Inflammatory macrophage treated with lipopolysaccharide for 4 hours (primary cell): ENCODE data around the gene ITGA11.

ENCODE experiments used
- DNase-seq: peaks from one replicate; pipeline ENCODE4 v3.0.0-alpha.2; 2020

ITGA11 gene

DNA sequence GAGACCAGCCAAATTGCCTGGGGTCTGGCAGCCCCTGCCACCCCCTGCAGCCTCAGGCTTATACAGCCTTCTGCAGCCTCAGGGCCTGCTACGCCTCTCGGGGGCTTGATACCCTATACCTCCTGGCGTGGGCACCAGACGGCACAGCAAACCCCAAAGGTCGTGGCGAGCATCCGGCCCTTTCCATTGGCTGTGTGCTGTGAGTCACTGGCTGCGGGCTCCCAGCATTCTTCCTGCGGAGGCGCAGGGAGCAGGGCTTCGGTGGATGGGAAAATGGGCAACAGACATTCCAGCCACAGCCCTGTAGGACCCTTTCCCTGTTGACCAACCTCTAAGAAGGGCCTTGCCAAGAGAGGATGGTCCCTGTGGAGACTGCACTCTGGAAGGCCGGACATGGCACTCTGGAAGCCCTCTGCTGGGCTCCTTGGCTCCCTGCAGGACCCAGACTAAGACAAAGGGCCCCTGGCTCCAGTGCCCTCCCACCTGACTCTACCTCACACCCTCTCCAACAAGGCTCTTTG is 59.6 kb downstream of the ITGA11 start:
- DNase-seq: peak; percentile 26

DNA sequence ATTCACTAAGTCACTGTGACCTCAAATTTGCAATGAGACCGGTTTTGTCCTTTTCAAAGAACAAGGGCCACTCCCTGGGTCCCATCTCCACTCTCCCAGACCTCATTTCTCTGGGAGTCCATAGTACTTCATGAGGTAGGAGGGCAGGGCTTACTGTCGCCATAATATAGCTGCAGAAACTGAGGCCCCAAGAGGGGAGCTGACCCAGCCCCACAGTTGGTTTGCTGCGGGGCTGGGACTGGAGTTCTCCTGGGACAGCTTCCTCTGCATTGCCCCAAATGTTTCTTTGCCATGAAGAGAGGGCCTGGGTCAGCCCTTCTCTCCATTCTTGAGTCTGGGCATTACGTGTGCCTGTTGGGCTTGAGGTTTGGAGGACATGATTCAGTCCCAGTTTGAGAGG is 60.1 kb downstream of the ITGA11 start:
- DNase-seq: no peak

DNA sequence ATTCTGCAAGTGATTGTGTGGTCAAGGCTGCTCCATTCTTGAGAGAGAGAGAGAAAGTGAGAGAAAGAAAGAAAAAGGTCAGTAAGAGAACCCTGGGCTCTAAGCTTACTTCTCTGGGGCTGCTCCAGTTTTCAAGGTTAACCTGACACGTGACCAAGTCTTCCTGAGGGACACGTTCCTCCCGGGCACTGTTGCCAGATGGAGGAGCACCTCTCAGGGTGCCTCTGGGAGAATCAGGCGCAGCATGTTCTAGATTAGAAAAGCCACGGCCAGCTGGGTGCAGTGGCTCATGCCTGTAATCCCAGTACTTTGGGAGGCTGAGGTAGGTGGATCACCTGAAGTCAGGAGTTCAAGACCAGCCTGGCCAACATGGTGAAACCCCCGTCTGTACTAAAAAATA is 60.8 kb downstream of the ITGA11 start:
- no peak for DNase-seq

DNA sequence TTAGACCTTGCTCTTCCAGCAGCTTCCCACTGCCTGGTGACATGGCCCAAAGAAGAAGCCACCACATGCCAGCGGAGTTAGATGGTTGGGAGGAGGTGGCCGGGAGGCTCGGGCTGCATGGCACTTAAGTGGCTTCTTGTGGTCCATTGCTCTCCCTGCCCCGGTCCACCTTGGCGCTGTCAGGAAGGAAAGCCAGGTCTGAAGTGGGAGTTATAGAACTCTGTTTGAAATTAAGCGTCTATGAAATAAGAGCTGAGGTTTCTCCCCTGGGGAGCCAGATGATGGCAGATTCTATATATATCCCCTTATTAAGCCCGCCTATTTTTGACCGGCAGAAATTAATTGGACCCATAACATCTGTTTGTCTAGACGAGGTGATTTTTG is 61.2 kb downstream of the ITGA11 start:
- DNase-seq: no peak

DNA sequence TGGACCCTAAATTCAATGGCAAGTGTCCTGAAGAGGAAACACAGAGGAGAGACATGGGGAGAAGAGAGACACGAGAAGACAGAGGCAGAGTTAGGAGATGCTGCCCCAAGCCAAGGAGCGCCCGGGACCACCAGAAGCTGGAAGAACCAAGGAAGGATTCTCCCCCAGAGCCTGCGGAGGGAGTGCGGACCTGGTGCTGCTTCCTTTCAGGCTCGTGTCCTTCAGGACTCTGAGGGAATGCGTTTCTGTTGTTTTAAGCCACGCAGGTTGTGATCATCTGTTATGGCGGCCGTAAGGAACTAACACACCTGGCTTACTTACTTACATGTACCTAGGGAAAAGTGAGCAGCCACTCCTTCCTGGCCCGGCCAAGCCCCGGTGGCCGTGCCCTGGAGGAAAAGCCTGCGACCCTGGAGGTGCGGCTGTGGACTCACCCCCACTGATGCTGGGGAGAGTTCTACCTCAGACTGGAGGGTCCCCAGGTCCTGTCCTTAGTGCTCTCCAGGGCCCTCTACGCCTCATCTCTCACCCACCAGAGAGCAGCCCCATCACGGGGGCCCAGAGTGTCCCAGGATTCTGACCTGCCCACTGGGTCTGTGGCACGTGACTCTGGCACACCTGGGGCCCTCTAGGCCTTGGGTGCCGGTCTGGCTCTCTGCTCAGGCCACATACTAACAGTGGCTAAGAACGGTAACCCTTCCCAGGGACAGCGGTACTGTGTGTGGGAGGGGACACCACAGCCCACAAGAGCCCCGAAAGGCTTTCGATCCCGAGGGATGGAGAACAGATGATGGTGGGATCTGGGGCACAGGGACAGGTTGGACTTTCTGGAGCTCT is 61.8 kb downstream of the ITGA11 start:
- no peak for DNase-seq

DNA sequence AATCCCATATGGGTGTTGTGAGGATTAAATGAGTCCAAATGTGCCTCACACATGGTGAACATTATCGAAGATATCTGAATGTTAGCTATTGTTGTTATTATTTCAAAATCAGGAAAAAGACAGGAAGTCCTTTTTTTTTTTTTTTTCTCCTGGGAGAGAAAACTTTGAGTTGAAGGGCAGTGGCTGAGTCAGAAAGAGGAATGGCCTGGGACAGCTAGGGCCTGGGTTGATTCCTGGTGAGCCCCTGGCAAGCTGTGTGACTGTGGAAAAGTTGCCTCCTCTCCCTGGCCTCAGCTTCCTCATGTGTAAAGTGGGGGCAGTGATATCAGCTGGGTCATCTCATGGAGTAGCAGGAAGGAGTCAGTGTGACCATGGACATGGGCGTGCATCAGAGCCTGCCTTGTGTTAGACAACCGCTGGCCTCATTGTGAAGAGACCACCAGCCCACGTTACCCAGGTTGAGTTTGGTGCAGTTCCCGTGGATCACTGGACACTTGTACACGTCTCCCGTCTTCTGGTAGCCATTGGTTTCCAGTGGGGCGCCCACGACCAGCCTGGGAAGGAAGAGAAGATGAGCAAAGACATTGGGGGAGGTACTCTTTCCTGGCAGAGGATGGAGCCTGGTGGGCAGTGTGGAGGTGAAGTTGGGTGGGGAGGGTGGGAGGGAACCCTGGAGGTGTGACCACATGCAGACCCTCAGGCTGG is 63.1 kb downstream of the ITGA11 start:
- peak; percentile 14 for DNase-seq

DNA sequence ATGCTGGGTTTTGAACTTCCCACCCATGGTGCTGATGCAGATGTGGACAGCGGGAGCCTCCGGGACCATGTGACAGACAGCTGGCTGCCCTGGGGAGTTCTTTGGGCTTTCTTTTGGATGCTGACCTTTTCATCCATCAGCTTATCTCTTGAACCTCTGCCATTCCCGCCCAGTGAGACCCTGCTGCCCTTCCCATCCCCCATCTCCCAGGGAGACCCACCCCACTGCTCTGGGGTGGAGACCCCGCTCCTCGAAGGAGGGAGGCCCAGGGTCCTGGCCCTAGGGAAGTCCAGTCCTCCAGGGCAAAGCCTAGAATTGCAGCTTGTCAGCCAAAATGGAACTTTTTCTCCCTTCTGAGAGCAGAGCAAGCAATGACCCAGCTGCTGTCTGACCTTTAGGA is 64.0 kb downstream of the ITGA11 start:
- DNase-seq: no peak

DNA sequence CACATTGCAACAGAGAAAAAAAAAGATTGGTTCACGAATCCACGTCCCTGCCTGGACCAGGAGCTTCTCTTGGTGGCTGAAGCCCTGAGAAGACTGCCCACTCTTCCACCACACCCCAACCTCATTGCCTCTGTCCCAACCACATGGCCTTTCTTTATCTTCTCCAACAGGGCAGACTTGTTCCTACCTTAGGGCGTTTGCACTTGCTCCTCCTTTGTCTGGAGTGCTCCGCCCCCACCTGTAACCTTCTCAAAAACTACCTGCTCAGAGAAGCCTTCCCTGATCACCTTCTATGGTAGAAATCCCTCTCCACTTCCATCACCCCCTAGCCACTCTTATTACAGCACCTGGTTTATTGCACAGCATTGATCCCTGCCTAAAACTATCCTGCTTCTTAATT is 64.7 kb downstream of the ITGA11 start:
- DNase-seq: no peak

DNA sequence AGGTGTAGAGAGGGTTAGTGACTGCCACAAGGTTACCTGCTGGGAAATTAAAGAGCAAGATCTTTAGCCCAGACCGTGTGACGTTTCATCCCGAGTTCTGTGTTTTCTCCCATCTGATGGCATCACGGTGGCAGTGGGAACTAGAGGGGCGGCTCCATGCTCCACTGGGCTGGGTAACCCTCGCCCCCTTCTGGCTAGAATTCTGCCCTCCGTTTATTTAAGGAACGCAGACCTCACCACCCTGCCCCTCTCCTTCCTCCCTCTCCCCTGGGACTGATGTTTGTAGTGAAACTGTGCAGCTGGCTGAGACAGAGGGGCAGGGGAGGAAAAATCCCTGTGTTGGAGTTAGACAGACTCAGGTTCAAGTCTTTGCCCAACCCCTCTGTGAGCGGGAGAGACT is 65.6 kb downstream of the ITGA11 start:
- DNase-seq: no peak

DNA sequence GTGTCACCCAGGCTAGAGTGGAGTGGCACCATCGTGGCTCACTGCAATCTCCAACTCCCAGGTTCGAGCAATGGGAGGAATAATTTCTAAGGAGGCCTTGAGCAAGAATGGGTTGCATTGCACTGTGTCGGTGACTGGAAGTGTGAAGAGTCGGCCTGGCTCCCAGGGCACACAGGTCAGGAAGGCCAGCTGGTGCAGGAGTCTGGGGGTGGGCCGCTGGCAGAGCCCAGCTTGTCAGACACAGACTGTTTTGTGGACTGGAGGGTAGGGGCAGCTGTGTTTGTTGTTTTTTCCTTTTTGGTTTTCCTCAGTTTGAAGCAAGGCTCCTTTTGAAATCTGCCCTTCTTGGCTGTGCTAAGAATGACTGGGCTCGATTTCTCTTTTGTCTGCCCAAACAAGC is 66.2 kb downstream of the ITGA11 start:
- DNase-seq: no peak

DNA sequence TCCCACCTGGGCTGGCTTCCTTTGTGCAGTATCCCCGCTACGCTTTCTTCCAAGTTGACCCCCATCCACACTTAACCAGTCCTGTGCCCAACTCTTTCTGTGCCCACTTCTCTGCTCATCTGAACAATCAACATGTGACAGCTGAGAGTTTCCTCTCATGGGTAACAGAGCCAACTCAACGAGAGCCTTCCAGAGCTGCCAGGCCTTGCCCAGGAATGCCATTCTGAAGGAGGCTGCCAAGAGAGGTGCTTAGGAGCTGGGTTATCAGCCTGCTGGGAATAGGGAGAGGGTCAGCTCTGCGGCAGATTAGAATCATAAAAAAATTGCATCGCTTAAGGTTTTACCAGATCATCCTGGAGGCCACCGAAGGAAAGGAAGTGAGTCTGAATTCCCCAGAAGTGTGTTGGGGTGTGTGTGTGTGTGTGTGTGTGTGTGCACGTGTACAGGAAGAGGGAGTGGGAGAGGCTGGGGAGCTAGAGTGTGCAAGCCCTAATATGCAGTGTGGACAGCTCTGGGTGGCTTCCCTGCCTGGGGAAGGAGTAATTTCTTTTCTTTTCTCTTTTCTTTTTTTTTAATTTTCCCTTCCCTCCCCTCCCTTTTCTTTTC is 66.7 kb downstream of the ITGA11 start:
- peak; percentile 29 for DNase-seq

DNA sequence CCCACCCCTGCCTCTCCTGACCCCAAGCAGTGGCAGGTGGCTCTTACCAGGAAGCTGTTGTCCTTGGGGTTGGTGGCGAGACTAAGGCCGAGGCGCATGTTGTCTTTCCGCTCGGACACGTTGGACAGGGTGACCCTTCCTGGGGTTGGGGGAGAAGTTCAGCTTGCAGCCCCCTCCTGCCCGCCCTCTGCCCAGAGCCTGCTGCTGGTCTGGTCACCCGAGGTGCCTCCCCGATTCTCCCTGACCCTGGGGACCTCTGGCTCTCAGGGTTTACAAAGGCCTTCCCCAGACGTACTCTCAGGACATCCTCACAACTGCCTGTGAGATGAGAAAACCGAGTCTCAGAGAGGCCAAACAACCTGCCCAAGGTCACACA is 67.3 kb downstream of the ITGA11 start:
- no peak for DNase-seq

DNA sequence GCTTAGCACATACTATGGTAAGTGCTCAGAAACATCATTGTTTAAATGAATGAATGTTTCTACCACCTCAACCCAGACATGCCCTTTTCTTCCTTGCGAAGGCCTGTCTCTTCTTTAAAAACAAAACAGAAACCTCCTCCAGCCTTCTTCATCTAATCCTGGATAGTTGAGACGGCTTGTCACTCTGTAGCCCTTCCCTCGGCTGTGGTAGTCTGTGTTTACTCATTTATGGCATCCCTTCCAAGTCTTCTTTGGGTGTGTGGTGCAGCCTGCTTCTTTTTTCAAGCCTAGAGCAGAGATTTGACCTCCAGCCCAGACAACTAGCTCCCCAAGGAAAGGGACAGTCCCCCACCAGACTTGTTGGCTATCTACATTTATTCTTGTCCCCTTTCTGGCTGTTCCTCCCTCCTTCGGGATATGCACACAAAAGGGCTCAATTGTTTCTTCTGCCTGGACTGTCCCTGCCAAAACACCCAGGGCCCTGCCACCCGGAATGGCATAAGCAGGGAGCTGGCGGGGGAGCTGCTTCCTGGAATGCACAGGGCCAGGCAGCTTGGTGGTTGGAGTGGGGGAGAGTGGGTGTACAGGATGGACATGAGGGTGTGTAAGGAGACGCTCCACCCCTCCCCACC is 67.8 kb downstream of the ITGA11 start:
- DNase-seq: peak; percentile 11

DNA sequence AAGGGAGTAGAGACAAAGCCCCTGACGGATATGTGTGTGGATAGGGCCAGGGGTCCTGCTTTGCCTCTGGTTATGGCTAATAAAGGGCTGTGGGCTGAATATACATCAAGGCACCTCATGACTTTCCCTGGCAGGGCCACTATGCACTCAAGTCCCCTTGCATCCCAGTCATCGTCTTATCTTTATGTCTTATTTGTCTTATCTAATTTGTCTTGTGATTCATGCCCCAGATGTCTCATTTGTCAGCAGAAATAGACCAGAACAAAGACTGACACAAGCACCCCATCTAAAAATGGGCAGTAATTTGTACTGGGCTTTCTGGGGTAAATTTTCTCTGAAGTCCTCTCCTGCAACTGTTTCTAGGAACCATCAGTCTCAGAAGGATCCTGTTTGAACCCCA is 68.6 kb downstream of the ITGA11 start:
- DNase-seq: no peak

DNA sequence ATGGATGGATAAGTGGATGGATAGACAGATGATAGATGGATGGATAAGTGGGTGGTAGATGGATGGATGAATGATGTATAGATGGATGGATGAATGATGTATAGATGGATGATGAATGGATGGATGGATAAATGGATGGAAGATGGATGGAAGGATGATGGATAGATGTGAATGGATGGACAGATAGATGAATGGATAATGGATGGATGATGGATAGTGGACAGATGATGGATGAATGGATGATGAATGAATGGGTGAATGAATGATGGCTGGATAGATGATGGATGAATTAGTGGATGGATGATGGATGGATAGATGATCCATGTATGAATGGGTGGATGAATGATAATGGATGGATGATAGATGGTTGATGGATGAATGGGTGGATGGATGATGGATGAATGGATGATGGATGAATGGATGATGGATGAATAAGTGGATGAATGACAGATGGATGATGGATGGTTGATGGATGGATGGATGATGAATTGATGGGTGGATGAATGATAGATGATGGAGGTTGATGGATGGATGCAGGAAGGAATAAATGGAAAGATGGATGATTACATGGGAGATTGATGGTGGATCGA is 69.3 kb downstream of the ITGA11 start:
- DNase-seq: no peak

DNA sequence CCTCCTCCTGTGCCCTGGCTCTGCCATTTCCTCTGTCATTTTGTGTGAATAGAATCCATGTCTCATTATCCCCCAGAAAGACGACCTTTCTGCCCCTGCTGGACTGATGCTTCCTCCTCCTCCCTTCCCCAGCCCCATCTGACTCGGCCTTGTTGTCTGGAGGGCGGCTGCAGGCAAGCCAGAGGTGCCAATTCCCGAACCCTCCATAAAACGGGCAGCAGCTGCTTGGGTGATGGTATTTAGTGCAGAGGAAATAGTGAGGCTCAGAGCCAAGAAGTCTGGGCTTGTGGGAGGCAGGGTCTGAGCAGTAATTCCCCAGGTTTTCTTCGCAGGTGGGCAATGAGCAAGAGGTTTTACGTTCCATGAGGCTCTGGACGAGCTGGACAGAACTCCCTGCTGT is 71.2 kb downstream of the ITGA11 start:
- no peak for DNase-seq

DNA sequence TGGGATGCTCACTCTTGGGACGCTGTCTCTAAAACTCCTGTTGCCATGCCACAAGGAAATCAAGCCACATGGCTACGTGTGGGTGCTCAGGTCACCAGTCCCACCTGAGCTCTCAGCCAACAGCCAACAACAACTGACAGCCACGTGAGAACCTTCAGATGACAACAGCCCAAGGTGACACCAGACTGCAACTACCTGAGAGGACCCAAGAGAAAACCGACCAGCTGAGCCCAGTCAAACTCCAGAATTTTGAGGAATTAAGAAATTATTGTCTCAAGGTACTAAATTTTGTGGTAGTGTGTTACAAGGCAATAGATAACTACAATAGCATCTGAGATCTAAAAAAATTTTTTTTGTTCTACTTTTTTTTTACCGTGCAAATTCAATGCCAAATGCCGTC is 75.2 kb downstream of the ITGA11 start:
- no peak for DNase-seq

DNA sequence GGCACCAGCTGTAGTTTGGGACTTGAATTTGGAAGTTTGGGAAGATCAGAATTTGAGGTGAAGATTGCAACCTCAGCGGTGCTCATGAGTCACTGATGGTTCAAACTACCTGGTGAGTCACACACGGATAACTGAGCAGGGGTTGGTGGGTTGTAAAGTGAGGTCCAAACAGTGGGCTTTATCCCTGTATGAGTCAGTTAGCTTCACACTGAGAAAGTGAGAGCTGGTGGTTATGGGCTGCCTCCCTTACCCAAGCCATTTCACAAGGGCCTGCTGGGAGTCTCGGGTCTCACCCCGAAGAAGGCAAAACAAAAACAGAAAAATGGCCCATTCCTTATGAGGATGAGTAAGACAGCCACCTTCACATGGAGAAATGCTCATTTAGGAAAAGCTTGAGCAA is 77.0 kb downstream of the ITGA11 start:
- peak; percentile 52 for DNase-seq

DNA sequence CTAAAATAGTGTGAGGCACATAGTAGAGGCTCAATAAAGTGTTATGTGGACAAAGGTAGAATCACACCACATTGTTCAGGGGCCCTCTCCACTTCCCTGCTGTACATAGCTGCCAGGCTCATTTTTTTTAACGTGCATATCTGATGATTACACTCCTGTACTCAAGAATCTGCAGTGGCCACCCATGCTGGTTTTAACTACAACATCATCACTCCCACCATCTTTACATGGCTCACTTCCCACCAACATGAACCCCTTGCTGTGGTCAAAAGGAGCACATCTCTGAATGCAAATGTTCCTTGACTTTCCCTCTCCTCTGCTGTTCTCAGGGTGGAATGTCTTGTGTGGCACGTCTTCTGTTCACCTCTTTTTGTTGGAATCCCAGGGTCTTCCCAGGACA is 77.7 kb downstream of the ITGA11 start:
- DNase-seq: no peak

DNA sequence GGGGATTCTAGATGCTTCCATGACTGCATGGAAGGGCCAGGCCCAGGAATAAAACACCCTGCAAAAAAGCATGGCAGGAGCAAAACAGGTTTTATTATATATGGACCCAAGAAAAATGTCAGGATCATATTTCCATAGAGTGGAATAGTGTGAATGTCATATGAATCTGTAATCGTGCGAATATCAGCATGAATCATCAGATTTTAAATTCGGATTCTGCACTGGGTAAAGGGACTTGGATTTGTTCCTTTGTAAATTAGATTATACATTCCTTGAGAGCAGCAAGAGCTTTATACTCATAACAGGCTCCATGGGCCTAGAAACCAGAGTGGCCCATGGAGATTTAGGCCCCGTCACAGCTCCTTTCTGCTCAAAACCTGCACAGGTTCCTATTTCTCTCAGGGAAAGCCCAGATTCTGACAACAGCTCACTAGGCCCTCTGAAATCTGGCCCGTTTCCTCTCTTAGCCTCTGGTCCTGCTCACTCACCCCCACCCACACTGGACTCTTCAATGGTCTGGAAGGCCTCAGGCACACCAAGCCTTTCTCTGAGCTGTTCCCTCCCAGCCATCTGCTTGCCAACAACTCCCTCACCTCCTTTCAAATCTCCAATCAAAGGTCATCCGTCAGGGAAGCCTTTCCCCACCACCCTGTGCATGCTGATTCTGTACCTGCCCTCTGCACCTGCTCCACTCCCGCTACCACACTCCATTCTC is 78.4 kb downstream of the ITGA11 start:
- peak; percentile 76 for DNase-seq

DNA sequence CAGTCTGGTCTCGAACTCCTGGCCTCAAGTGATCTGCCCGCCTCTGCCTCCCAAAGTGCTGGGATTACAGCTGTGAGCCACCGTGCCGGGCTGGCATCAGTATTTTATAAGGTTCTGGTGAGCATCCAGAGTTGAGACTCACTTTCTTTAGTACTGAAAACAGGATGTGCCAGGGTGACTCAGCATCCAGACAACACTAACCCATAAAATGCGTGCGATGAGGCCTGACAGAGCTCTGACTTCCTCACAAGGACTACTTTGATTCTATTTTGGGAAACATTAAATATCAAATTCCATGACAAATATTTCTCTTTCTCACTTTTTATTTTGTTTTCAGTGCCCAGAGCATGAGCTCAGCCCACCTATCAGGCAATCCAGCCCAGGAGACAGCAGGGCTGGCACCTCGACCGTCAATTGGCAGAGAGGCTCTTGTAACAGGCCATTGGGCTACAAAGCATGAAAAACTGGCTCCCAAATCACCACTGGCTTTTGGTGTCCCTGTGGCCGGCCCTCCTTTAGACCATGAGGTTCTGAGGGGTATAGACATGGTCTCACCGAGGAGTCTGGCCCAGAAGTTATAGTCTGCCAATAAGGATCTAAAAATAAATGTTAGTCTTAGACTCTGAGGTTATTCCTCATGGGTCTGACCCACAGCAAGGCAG is 79.4 kb downstream of the ITGA11 start:
- DNase-seq: peak; percentile 92

DNA sequence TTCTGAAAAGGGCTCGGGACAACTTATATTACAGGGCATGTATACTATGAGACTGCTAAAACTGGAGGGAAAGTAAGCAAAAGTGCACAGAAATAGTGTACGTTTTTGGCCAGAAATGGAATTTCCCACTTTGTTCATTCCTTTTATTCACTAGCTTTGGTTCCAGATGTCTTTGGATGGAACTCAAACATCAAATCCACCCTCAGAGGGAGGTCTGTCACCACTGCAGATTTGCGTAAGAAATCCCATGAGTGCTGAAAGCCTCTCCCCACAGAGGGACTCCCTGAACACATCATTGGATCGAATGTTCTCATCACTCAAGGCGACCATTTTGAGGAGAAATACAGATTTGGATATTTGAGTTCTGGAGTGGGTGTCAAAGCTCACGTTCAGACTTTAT is 82.8 kb downstream of the ITGA11 start:
- no peak for DNase-seq
